ENCODE data around the gene MYL12B. TPM values are rescaled to one million over a fixed set of nuclear protein-coding genes. Genes with fewer than 3 reads are reported as not detected.
A peak's percentile ranks its signal among the peaks of the same experiment; 100 is the strongest.

Gene MYL12B
- total RNA-seq, 1 experiment from 2014 or later, result 830 TPM

GRCh38 chr18:3224223-3224622 is 37.7 kb upstream of the MYL12B start:
- H3K4me1 ChIP-seq (replicated peaks), result no peaks in the 10 kb centered on the region
- no peaks in the 10 kb centered on the region for H3K36me3 ChIP-seq
- H3K4me3 ChIP-seq, result no peak overlapping the region
- 0 out of 2 replicates have a peak, but pooled peaks cover 5% of the 10 kb centered on the region for H3K27me3 ChIP-seq (replicated peaks)
- DNase-seq (ENCODE audit: low read depth in 1 of 2, low spot score in 2 of 2), result no peak
- H3K9me3 ChIP-seq (replicated peaks), result no peaks in the 10 kb centered on the region
- no peak overlapping the region for H3K27ac ChIP-seq

DNA sequence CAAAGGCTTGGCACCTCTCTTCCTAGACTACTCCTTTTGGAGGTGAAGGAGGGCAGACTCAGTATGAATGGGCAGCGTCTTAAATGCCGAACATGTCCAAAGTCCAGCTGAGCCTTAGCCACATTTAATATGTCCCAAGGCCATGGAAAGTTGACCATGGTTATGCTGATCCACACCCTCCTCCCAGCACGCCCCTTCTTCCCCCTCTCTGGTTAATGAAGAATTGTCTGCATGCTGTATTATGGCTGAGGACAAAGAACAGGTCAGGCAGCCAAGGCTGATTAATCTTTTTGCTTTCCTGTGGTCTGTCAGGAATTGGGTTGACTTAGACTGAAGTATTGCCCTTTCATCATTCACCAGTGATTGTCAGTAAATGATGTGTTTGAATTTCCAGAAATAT is 36.3 kb upstream of the MYL12B start:
- DNase-seq (ENCODE audit: low read depth in 1 of 2, low spot score in 2 of 2), result no peak
- Histone ChIP-seq H3K27ac (no peak overlapping the region), H3K4me1 (replicated peaks) (no peaks in the 10 kb centered on the region), H3K36me3 (no peaks in the 10 kb centered on the region), H3K4me3 (no peak overlapping the region), H3K27me3 (replicated peaks) (0 out of 2 replicates have a peak, but pooled peaks cover 5% of the 10 kb centered on the region), H3K9me3 (replicated peaks) (no peaks in the 10 kb centered on the region)

DNA sequence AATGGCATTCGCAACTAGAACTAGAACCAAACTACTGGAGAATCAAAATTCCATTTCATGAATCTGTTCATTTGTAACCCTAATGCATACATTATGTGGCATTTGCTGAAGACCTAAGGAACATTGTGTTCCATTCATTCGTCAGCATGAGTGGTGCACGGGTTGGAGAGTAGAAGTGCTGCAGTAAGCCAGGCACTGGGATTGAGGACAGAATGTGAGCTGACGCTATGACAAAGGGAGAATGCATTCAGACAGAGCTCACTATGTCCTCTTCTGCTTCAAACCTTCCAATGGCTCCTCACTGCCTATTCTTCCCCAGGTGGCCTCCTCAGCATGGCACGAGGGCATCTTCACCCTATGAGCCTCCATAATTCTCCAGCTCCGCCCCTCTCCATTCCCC is 35.9 kb upstream of the MYL12B start:
- Histone ChIP-seq H3K36me3 (no peaks in the 10 kb centered on the region), H3K4me3 (no peak overlapping the region), H3K9me3 (replicated peaks) (no peaks in the 10 kb centered on the region), H3K27ac (no peak overlapping the region), H3K27me3 (replicated peaks) (0 out of 2 replicates have a peak, but pooled peaks cover 5% of the 10 kb centered on the region), H3K4me1 (replicated peaks) (no peaks in the 10 kb centered on the region)
- no peak for DNase-seq (ENCODE audit: low read depth in 1 of 2, low spot score in 2 of 2)

GRCh38 chr18:3230401-3231334 is 31.3 kb upstream of the MYL12B start:
- no peak overlapping the region for H3K4me3 ChIP-seq
- no peaks in the 10 kb centered on the region for H3K27me3 ChIP-seq (replicated peaks)
- H3K9me3 ChIP-seq (replicated peaks), result no peaks in the 10 kb centered on the region
- DNase-seq (ENCODE audit: low read depth in 1 of 2, low spot score in 2 of 2), result no peak
- peaks cover 5% of the 10 kb centered on the region; the same call in 1 of the 2 replicates for H3K4me1 ChIP-seq (replicated peaks)
- no peaks in the 10 kb centered on the region for H3K36me3 ChIP-seq
- no peak overlapping the region for H3K27ac ChIP-seq

GRCh38 chr18:3233004-3233403 is 28.9 kb upstream of the MYL12B start:
- H3K4me1 ChIP-seq (replicated peaks), result peaks cover 5% of the 10 kb centered on the region; the same call in 1 of the 2 replicates
- H3K4me3 ChIP-seq, result no peak overlapping the region
- H3K27ac ChIP-seq, result no peak overlapping the region
- DNase-seq (ENCODE audit: low read depth in 1 of 2, low spot score in 2 of 2), result no peak
- H3K9me3 ChIP-seq (replicated peaks), result no peaks in the 10 kb centered on the region
- no peaks in the 10 kb centered on the region for H3K27me3 ChIP-seq (replicated peaks)
- H3K36me3 ChIP-seq, result no peaks in the 10 kb centered on the region

- Histone ChIP-seq H3K4me1 (replicated peaks) (peaks cover 5% of the 10 kb centered on the region; the same call in 1 of the 2 replicates), H3K9me3 (replicated peaks) (no peaks in the 10 kb centered on the region), H3K36me3 (no peaks in the 10 kb centered on the region), H3K27ac (no peak overlapping the region), H3K4me3 (no peak overlapping the region), H3K27me3 (replicated peaks) (no peaks in the 10 kb centered on the region)
- no peak for DNase-seq (ENCODE audit: low read depth in 1 of 2, low spot score in 2 of 2)
These were observed 28.3 kb upstream of the MYL12B start for GRCh38 chr18:3233433-3234168.

- Histone ChIP-seq H3K27ac (no peak overlapping the region), H3K9me3 (replicated peaks) (no peaks in the 10 kb centered on the region), H3K4me1 (replicated peaks) (peaks cover 5% of the 10 kb centered on the region; the same call in 1 of the 2 replicates), H3K27me3 (replicated peaks) (no peaks in the 10 kb centered on the region), H3K36me3 (no peaks in the 10 kb centered on the region), H3K4me3 (no peak overlapping the region)
- no peak for DNase-seq (ENCODE audit: low read depth in 1 of 2, low spot score in 2 of 2)
These were observed 27.5 kb upstream of the MYL12B start for GRCh38 chr18:3234457-3234856.

DNA sequence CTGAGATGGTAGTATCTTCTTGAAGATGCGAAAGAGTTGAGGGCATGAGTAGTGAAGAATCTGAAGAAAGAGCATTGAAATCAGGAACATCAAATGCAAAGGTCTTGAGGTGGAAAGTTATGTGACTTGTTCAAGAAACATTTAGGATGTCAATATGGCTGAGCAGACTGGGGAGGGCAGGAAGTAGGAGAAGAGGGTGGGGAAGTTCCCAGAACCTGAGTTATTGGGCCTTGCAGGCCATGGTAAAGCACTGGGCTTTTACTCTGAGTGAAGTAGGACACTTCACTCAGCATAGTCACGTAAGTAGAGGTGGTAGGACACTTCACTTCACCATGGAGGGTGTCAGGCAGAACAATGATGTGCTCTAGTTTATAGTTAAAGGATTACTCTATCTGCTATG is 26.1 kb upstream of the MYL12B start:
- no peak overlapping the region for H3K4me3 ChIP-seq
- no peak for DNase-seq (ENCODE audit: low read depth in 1 of 2, low spot score in 2 of 2)
- peaks cover 5% of the 10 kb centered on the region; the same call in 1 of the 2 replicates for H3K4me1 ChIP-seq (replicated peaks)
- no peaks in the 10 kb centered on the region for H3K27me3 ChIP-seq (replicated peaks)
- no peaks in the 10 kb centered on the region for H3K36me3 ChIP-seq
- no peaks in the 10 kb centered on the region for H3K9me3 ChIP-seq (replicated peaks)
- H3K27ac ChIP-seq, result no peak overlapping the region

DNA sequence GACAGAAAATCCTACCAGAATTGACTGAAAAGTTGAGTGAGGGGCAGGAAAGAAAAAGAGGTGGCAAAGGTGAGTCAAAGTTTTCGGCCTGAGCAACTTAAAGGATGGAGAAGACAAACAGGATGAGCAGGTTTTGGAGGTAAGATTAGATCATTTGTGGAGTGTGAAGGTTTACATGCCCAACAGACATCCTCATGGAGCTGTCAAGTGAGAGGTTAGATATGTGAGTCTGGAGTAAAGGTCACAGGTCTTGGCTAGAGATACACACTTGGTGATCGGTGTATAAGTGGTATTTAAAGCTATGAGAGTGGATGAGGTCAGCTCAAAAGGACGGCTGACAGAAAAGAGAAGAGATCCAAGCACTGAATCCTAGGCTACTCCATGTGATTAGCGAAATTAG is 25.5 kb upstream of the MYL12B start:
- Histone ChIP-seq H3K27ac (no peak overlapping the region), H3K4me1 (replicated peaks) (peaks cover 5% of the 10 kb centered on the region; the same call in 1 of the 2 replicates), H3K36me3 (no peaks in the 10 kb centered on the region), H3K9me3 (replicated peaks) (no peaks in the 10 kb centered on the region), H3K4me3 (no peak overlapping the region), H3K27me3 (replicated peaks) (no peaks in the 10 kb centered on the region)
- DNase-seq (ENCODE audit: low read depth in 1 of 2, low spot score in 2 of 2), result no peak

- Histone ChIP-seq H3K27ac (no peak overlapping the region), H3K4me1 (replicated peaks) (peaks cover 5% of the 10 kb centered on the region; the same call in 1 of the 2 replicates), H3K4me3 (no peak overlapping the region), H3K36me3 (no peaks in the 10 kb centered on the region), H3K27me3 (replicated peaks) (no peaks in the 10 kb centered on the region), H3K9me3 (replicated peaks) (no peaks in the 10 kb centered on the region)
- DNase-seq (ENCODE audit: low read depth in 1 of 2, low spot score in 2 of 2), result no peak
These were observed 23.2 kb upstream of the MYL12B start for GRCh38 chr18:3238742-3239141.

DNA sequence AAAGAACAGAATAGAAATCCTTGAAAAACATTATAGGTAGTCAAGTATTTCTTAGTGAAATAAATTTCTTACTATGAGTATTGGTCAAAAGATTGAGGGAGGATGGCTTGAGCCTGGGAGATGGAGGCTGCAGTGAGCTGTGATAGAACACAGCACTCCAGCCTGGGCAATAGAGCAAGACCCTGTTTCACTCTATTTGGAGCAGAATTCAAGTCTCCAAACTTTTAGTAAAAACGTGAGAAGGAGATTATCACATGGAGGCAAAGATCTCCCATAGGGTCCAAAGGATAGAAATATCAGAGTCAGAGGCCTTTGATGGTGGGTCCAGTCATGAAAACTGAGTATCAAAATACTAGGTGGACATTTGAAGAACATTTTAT is 16.8 kb upstream of the MYL12B start:
- peaks cover 20% of the 10 kb centered on the region for H3K4me1 ChIP-seq (replicated peaks)
- no peak for DNase-seq (ENCODE audit: low read depth in 1 of 2, low spot score in 2 of 2)
- peaks cover 26% of the 10 kb centered on the region for H3K36me3 ChIP-seq
- H3K27ac ChIP-seq, result no peak overlapping the region
- H3K4me3 ChIP-seq, result no peak overlapping the region
- H3K27me3 ChIP-seq (replicated peaks), result no peaks in the 10 kb centered on the region
- H3K9me3 ChIP-seq (replicated peaks), result no peaks in the 10 kb centered on the region

DNA sequence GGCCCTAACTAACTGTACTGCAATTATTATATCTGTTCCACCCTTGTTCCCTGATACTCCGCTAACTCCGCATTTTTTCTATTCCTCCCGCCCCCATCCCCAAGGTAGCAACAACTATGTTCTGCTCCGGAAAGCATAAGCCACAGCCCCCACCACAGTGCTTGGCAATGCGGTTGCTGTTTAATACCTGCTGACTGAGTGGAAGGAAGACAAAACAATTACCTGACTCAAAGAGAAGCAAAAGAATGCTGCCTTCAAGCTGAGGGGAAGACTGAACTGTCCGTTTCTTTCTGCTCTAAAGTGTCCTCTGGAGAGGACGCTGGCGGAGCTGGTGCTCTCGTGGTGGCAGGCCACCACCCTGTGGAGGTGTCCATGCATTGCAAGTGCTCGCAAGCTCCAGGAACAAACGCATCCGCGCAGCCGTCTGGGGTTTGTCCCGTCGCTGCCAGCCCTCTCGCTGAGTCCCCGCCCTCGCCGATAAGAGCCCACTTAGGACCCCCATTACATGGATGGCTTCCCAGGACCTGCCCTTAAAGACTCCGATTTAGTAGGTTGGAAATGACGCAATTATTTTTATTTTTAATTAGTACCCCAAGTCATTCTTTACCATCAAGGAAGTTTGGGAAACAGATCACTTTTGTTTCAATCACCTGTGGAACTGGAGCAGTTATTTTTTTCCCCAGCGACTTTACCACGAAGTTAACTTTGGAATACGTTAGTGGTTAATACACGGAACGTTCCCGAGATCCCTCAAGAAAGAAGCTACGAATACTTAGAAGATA is 15.9 kb upstream of the MYL12B start:
- H3K27ac ChIP-seq, result no peak overlapping the region
- DNase-seq (ENCODE audit: low read depth in 1 of 2, low spot score in 2 of 2), result peak; percentile 74 to 88

DNA sequence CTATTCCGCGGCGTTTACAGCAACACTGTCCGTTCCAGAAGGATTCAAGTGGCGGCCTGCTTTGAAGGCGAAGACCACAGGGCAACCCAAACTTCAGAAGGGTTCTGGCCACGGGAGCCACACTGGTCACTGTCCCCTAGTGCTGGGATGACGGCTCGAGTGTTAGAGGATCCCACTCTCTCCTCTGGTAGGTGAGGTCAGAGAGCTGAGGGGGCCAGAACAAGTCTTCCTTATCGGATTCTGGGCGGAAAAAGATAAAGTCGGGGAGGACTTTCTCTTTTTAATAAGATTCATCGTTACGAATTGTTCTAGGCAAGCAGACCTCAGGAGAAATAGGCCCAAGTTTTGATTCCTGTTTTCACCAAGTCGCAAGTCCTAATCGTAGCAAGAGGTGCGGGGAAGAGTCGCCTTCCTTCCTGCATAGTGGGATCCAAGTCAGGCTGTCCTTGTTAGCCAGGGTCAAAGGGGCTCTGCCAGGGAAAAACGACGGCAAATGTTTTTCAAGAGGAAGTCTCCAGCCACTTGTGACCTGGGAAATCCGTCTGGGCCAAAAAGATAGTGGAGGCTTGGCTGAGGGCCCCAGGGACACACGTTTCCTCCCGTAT is 15.2 kb upstream of the MYL12B start:
- H3K27ac ChIP-seq, result peak overlapping the region; percentile 99
- H3K36me3 ChIP-seq, result peaks cover 30% of the 10 kb centered on the region
- H3K27me3 ChIP-seq (replicated peaks), result no peaks in the 10 kb centered on the region
- DNase-seq (ENCODE audit: low read depth in 1 of 2, low spot score in 2 of 2), result peak in 1 of 2 experiments; percentile 35
- peak overlapping the region; percentile 89 for H3K4me3 ChIP-seq
- peaks cover 33% of the 10 kb centered on the region for H3K4me1 ChIP-seq (replicated peaks)
- H3K9me3 ChIP-seq (replicated peaks), result no peaks in the 10 kb centered on the region

More for the DNA sequence above, 15.9 kb upstream of the MYL12B start:
- H3K27me3 ChIP-seq (replicated peaks), result no peaks in the 10 kb centered on the region
- peak overlapping the region; percentile 5; the same call in 1 of the 2 replicates for H3K4me3 ChIP-seq
- H3K4me1 ChIP-seq (replicated peaks), result peaks cover 26% of the 10 kb centered on the region
- no peaks in the 10 kb centered on the region for H3K9me3 ChIP-seq (replicated peaks)
- H3K36me3 ChIP-seq, result peaks cover 30% of the 10 kb centered on the region

Data from SJSA1 (cell line).